Hematopoietic multipotent progenitor cell treated with erythropoietin and hydrocortisone succinate and interleukin-3 and kit ligand, for 4 days (in vitro differentiated cells): ENCODE data around the gene N4BP2.
"Not testable (repeated sequence)": the region's sequence is repeated elsewhere in the genome, so short reads cannot be mapped to it uniquely, and the experiment has no call there.

ENCODE experiments used
- DNase-seq: peaks from one replicate; pipeline ENCODE4 v3.0.0-alpha.2; 2015

The N4BP2 gene

GRCh38 chr4:40056716-40057585 is at the start of gene N4BP2:
Gene N4BP2 (plus strand): TSS chr4:40056850. CDS start chr4:40097341, 40,491 bp downstream.
- DNase-seq = peak; percentile 92

DNA sequence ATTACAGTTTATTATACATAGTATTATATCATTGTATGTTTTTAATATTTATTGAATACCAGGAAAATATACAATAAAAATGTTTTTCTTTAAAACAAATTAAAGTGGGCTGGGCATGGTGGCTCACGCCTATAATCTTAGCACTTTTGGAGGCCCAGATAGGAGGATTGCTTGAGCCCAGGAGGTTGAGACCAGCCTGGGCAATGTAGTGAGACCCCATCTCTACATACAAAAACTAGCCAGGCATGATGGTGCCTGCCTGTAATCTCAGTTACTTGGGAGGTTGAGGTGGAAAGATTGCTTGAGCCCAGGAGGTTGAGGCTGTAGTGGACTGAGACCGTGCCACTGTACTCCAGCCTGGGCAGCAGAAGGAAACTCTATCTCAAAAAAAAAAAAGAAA is 40.6 kb upstream of the N4BP2 start:
- no peak for DNase-seq

GRCh38 chr4:40020221-40020620 is 36.4 kb upstream of the N4BP2 start:
- DNase-seq = no peak

- DNase-seq = not testable (repeated sequence)
These were observed 35.5 kb upstream of the N4BP2 start for GRCh38 chr4:40021116-40021515.

- not testable (repeated sequence) for DNase-seq
These were observed 32.6 kb upstream of the N4BP2 start for GRCh38 chr4:40024049-40024448.

DNA sequence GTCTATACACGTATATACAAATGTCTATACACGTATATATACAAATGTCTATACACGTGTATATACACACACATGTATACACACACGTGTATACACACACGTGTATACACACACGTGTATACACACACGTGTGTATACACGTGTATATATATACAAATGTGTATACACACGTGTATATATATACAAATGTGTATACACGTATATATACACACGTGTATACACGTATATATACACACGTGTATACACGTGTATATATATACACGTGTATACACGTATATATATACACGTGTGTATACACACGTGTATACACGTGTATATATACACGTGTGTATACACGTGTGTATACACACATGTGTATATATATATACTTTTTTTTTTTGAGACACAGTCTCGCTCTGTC is 23.9 kb upstream of the N4BP2 start:
- DNase-seq = no peak

GRCh38 chr4:40033613-40034012 is 23.0 kb upstream of the N4BP2 start:
- no peak for DNase-seq

- no peak for DNase-seq
These were observed 17.7 kb upstream of the N4BP2 start for GRCh38 chr4:40038977-40039376.

GRCh38 chr4:40040908-40041307 is 15.7 kb upstream of the N4BP2 start:
- DNase-seq = no peak

DNA sequence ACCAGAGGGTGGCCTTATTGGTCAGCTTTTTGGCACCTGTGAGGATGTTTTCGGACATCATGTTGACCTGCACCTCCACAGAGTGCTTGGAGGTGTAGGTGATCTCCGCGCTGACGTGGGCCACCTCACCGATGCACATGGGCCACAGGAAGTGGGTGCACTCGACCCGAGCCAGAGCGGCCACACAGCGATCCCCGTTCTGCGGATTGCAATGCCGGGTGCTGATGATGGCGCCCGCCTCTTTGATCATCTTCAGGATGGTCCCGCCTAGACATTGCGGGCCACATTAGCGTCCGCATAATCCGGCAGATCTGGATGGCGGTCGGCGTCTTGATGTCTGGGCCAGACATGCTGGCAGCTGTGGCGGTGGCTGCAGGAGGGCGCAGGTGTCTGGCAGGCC is 12.9 kb upstream of the N4BP2 start:
- DNase-seq = no peak

GRCh38 chr4:40046311-40046980 is 10.2 kb upstream of the N4BP2 start:
- no peak for DNase-seq

DNA sequence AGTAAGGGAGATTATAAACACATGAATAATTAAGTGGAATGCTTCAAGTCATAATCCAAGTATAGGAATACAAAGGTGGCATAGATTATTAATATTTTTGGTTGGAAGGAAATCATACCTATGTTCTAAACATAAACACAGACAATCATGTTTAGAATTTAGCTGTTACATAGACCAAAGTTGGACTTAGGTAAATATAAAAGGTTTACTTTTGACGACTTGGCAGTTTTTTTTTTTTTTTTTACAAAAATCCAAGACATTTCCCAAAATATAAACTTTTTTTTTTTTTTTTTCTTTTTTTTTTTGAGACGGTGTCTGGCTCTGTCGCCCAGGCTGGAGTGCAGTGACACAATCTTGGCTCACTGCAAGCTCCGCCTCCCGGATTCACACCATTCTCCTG is 3.5 kb upstream of the N4BP2 start:
- no peak for DNase-seq

GRCh38 chr4:40055511-40055862 is 1.2 kb upstream of the N4BP2 start:
- DNase-seq = peak; percentile 94

DNA sequence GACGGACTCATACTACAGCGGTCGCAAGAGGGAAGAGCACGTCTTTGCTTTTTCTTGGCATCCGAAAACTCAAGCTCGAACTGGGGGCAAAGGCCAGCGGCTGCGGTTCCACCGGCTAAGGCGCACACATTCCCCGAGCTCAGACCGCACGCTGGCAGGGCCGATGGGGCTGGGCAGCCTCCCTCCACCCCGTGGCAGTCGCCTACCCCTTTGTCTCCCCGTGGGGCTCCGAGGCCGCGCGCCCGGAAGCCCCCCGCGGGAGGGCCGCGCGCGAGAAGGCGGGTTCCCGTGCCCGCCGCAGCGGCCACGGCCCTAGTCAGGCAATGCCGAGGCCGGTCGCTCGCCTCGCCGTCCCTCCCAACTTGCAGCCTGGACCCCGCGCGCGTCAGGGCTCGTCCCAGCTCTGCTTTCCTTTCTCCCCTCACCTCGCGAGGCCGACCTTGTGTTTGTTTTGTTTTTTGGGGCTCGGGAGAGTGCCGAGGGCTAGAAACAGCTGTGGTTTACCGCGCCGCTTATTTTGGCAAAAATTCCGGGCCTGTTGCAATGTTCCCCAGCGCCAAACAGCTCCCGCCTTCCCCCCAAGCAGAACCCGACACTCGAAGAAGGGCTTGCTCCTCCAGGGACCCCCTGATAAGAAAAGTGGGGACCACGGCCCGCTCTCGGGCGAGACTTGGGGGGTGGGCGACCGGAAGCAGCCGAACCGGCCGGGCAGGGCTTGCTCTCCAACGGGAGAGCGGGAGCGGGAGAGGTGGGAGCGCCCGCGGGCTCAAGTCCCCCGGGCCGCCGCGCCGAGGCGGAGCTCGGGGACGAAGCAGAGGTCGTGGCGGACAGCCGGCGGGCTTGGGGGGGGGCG is 561 bp upstream of the N4BP2 start:
- peak; percentile 89 for DNase-seq

GRCh38 chr4:40057586-40058091 is 989 bp downstream of the N4BP2 start:
- DNase-seq = peak; percentile 97

DNA sequence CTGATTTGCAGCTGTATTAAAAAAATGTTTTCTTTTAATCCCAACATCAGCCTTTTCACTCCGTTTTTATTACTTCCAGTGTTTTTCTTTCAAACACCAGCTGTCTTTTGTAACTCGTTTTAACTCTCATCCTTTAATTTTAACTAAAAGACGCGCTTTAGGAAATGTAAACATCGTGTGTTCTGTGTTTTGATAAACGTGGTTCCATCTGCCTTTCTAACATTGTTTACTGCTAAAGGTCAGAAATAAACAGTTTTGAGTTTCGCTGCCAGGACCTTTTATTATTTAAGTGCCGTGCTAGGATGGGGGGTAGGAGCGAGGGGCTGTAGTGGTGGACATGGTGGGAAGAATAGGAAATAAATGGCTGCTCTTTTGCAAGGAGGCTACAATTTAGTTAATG is 1.5 kb downstream of the N4BP2 start:
- peak; percentile 40 for DNase-seq

DNA sequence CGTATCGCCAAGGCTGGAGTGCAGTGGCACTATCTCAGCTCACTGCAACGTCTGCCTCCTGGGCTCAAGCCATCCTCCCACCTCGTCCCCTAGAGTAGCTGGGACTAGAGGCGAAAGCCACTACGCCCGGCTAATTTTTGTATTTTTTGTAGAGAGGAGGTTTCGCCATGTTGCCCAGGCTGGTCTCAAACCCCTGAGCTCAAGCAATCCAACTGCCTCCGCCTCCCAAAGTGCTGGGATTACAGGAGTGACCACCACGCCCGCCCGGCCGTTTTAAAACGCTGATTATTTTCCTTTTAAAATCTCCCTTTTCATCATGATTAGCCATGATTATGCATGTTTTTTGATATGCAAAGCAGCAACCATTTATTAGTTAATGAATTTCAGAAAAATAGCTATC is 2.2 kb downstream of the N4BP2 start:
- DNase-seq = peak; percentile 19

- no peak for DNase-seq
These were observed 2.7 kb downstream of the N4BP2 start for GRCh38 chr4:40059362-40059761.

DNA sequence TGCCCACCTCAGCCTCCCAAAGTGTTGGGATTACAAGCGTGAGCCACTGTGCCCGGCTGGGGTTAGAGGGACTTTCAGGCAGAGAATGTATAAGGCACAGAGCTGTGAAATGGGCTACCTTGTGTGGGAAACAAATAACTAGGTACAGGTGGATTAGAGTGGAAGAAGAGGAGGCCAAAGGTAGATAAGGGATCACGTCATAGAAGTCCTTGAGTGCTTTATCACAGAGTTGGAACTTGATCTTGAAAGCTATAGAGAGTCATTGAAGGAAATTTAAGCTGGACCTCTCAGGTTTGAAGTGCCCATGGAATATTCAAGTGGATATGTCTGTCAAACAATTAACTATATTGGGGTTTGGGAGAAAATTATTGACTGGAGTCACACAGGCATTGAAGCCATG is 8.4 kb downstream of the N4BP2 start:
- DNase-seq = no peak

- no peak for DNase-seq
These were observed 10.0 kb downstream of the N4BP2 start for GRCh38 chr4:40066651-40067050.

GRCh38 chr4:40070387-40070786 is 13.7 kb downstream of the N4BP2 start:
- no peak for DNase-seq

DNA sequence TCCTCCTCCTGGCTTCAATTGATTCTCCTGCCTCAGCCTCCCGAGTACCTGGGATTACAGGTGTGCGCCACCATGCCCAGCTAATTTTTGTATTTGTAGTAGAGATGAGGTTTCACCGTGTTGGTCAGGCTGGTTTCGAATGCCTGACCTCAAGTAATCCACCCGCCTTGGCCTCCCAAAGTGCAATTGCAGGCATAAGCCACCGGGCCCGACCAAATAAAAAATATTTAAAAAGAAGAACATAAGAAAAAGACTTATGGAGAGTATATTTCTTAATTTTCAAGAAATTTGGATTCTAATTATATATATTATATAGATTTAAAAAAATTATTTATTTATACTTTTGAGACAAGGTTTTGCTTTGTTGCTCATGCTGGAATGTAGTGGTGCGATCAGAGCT is 29.8 kb downstream of the N4BP2 start:
- peak; percentile 15 for DNase-seq

DNA sequence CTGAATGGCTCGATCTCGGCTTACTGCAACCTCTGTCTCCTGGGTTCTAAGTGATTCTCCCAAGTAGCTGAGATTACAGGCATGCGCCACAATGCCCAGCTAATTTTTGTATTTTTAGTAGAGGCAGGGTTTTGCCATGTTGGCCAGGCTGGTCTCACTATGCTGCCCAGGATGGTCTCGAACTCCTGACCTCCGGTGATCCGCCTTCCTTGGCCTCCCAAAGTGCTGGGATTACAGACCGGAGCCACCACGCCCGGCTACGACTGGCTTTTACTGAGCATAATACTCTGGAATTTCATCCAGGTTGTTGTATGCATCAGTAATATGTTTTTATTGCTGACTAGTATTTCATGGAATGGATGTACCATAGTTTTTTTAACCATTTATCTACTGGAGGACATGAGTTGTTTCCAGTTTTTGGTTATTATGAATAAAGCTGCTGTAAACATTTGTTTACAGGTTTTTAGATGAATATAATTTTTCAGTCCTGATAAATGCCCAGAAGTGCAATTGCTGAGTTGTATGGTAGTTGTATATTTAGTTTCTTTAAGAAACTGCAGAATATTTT is 31.2 kb downstream of the N4BP2 start:
- no peak for DNase-seq
